HG02588 (cell line): ENCODE results near the gene ATXN7L1.
"Not testable (repeated sequence)": the region's sequence is repeated elsewhere in the genome, so short reads cannot be mapped to it uniquely, and the experiment has no call there.

Experiments used
- ATAC-seq: cut with Tn5 transposase; IDR thresholded peaks from one replicate; pipeline ENCODE4 v1.9.1; 2021; ENCODE audit warnings: mild to moderate bottlenecking, moderate library complexity; ENCODE audit not compliant: unreplicated experiment

The ATXN7L1 gene

GRCh38 chr7:105623378-105623777, 253.0 kb downstream of the ATXN7L1 start:
- no peak for ATAC-seq

DNA sequence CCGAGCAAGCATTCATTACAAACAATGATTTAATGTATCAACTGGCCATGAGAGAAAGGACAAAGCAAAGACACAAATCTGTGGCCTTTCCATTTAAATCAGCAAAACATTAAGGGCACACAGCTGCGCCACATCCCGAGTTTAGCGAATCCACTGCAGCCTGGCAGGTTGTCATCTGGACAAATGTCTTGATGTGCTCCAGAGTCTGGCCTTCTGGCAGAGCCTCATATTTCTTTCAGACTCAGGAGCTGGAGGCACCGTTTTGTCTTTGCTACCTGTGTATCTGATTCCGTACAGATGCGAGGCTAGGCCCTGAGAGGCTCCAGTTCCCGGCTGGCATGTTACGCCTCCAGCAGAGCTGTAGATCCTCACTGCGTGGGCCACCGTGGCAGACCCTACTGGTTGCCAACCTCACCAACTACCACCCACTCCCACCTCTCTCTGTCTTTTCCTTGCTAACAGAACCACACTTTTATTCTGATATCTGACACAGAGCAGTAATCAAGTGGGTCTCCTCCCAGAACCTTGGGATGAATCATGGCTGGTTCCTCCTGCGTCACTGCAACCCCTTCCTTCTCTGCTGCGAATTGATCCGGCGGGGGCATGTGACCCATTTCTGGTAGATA, 254.2 kb downstream of the ATXN7L1 start:
- ATAC-seq, result no peak

GRCh38 chr7:105621617-105622016, 254.8 kb downstream of the ATXN7L1 start:
- no peak for ATAC-seq

DNA sequence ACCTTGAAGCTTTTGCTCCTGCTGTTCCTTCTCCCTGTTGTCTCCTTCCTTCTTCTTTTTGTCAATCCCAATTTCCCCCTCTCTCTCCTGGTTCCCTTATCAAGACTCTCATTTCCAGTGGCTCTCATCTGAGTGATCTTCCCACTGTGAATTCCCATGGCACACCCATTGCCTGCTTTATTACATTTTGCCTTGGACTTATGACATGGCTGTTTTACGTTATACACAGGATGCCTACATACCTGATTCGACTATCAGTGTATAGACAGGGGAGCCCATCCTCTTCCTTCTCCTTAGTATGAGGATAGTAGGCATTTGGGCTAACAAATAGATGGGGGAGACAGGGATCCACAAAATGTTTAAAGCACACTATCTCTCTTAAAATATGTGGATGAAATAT, 255.2 kb downstream of the ATXN7L1 start:
- no peak for ATAC-seq

GRCh38 chr7:105619590-105619989, 256.8 kb downstream of the ATXN7L1 start:
- no peak for ATAC-seq

- ATAC-seq, result no peak
Measured at GRCh38 chr7:105618016-105618296, 258.4 kb downstream of the ATXN7L1 start.

DNA sequence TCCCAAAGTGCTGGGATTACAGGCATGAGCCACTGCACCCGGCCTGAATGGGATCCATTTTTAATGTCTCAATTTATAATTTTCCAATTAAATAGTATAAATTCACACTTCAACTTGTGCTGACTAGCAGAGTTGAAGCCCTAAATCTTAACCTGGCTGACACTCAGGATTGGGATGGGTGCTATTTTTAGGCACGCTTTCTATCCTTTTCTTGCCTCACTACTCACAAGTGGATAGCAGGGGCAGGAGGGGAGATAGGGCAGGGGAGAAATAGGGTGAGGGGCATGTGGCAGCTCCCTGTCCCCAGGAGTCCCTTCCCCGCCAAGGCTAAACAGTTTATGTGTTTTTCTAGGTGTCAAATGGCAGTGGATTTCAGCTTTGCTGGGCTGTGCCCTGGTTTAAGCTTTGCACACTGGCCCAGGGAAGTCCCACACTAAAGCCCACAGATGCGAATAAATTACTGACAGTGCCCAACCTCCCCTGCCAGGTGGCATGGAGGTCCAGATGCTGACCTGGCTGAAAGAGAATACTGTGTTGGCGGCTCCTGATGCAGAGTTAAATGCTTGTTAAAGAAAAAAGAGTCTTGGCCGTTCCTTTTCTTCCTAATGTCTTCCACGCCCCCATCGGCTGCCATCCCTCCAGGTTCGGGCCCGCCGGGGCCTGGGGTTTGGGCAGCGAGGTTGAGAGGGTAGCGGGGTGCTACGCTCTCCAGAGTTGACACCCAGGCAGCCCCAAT, 259.0 kb downstream of the ATXN7L1 start:
- no peak for ATAC-seq

DNA sequence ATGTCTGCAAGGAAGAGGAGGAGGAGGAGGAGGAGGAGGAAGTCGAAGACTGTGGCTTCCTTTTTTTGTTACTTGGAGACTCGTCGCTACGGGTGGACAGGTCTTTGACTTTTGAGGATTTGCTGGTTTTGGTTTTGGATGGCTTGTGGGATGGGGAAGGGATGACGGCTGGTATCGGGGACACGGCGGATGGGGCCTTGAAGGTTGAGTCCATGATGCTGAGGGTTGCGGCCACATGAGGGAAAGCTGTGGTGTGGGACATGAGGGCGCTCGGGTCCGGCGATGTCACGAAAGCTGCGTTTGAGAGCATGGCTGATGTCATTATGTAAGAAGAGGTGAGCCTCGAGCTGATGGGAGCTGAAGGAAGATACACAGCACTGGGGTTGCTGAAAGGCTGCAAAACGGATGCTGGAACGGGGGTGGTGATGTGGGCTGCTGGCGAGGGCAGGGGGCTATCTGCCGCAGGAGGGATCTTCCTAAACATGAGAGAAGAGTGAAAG, 262.0 kb downstream of the ATXN7L1 start:
- ATAC-seq, result no peak

- ATAC-seq, result no peak
Measured at GRCh38 chr7:105613611-105614330, 262.6 kb downstream of the ATXN7L1 start.

DNA sequence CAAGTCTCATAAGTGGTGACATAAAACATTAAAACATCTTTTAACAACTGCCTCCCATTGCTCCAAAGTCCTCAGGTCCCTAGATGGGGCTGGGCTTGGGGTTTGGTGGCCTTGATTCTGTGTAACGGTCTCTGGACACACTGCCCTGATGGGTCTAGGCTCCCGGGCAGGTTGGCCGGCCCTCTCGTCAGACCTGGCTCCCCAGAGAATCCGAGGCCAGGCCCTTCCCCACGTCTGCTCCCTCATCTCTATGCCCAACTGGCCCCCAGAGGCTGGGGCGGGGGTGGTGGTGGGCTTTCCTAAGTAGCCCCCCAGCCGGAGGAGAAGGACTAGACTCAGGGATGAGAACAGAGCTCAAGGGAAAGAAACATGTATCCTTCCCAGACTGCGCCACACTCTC, 263.6 kb downstream of the ATXN7L1 start:
- ATAC-seq, result no peak

DNA sequence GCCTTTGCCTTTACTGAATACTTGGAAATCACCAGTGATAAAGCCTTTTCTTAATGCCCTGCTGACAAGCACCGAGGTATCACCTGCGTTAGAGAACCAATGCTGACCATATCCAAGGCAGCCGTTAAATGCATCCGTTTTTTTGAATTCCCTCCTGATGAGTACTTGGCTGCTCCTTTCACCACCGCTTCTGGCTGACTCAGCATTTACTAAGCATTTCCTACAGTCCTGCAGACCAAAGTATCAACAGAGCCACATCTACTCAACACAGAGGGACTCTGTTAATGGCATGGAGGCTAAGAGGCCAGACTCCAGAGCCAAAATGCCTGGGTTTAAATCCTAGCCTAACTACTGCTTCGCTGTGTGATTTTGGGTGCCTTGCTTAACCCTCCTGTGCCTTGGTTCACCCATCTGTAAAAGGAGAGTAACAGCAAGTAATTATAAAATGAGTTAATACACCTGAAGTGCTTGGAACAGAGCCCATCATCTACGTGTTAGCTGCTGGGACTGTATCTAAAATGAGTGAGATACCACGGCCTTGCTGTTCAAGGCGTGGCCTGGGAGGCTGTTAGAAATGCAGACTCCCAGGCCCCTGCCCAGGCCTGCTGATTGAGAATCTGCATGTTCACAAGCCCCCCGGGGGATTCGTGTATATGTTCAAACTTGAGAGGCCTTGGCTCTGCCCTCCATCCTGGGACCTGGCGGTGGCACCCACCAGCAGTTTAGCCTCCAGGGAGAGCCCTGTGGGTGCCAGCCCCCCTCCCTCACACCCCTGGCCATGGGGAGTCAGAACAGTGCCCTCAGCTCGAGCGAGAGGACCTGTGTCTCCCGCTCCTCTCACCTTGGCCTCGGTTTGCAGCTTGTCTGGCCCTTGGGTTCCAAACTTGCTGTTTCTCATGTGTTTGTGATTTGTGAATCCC, 264.3 kb downstream of the ATXN7L1 start:
- no peak for ATAC-seq

DNA sequence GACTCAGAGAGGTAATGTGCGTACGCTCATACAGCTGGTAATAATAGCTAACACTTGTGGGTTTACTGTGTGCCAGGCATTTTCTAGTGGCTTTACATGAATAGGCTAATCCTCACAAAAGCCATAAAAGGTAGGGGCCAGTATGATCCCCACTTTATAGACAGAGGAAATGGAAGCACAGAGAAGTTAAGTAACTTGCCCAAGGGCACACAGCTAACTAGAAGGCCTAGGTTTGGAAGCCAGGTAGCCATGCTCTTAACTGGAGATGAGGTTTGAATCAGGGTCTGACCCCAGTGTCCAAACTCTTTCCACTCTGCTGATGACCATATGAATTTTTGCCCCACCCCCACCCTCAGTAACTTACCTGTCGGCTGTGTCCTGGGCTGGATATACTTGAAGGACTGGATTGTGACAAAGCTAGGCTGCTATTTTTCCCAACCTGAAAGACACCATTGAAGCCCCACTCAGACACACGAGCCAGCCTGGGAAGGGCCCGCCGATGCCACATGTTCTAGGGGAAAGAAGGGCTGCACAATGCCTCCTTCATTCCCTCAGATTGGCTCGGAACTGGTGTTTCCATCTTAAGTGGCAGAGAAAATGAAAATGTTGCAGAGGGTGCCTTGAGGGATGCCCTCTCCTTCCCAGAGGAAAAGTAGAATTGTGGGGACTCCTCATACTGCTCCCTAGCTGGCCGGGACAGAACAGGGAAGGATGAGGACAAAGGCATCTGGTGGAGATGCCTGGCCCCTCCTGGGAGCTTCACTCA, 266.1 kb downstream of the ATXN7L1 start:
- no peak for ATAC-seq

- no peak for ATAC-seq
Measured at GRCh38 chr7:105602325-105603305, 273.8 kb downstream of the ATXN7L1 start.

GRCh38 chr7:105600720-105601550, 275.5 kb downstream of the ATXN7L1 start:
- ATAC-seq, result no peak

GRCh38 chr7:105599551-105599950, 276.8 kb downstream of the ATXN7L1 start:
- ATAC-seq, result no peak

GRCh38 chr7:105599080-105599479, 277.3 kb downstream of the ATXN7L1 start:
- ATAC-seq, result not testable (repeated sequence)

DNA sequence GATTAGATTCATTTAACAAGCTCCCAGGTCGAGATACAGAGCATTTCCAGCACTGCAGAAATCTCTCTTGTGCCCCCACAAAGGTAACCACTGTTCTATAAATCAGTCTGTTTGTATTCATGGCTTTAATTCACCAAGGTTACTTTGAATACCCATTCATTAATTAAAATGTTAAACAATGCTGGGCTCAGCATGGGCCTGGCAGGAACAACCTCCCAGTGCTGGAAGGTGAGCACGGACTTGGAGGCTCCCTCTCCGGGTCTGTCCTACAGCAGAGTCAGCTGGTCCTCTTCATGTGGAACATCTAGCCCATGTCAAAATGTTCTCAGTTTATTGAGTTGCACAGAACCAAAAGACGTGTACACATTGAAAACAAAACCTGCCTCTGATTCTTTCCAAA, 279.5 kb downstream of the ATXN7L1 start:
- no peak for ATAC-seq

DNA sequence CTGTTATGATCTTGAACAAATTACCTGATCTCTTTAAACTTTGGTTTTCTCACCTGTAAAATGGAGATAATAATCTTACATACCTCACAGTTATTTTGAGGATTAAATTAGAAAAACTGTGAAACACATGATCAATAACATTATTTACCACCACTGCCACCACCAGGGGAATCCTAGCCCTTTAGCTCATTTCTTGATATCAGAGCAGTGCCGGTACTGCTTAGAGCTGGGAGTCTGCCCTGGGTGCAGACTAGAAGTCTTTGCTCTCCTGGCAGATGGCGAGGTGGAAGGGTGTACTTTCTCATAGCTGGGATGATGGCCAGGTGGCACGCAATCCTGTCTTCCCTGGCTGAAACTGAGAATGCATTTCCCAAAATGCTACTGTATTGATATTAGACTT, 282.4 kb downstream of the ATXN7L1 start:
- no peak for ATAC-seq
